Heart right ventricle (tissue), 16 donors: ENCODE results near the gene PI4KA. TPM values are rescaled to one million over a fixed set of nuclear protein-coding genes. Genes with fewer than 3 reads are reported as not detected.

Experiments used
- ATAC-seq, 8 donors: fragments of 200-7000 bp; cut with Tn5 transposase; one replicate each; pipeline ENCODE4 v1.9.1; 2020; ENCODE audit warnings: mild to moderate bottlenecking in 8 of 8, moderate library complexity in 8 of 8, moderate number of reproducible peaks in 1 of 8
- DNase-seq, 2 donors: peaks; one replicate each; pipeline ENCODE4 v3.0.0-alpha.2; 2020
- H3K27ac ChIP-seq, 10 donors: fragments of 200-600 bp; sonication (generic) in 2 of 10; one replicate each; pipeline versions ENCODE4 v1.5.0 to v1.8.0; 2020 to 2022; ENCODE audit warnings: mild to moderate bottlenecking in 3 of 10
- H3K27me3 ChIP-seq, 7 donors: fragments of 200-600 bp; one replicate each; pipeline ENCODE4 v1.8.0; 2021 to 2022; ENCODE audit warnings: mild to moderate bottlenecking in 2 of 7
- H3K36me3 ChIP-seq, 9 donors: fragments of 200-600 bp; sonication (generic) in 1 of 9; one replicate each; pipeline versions ENCODE4 v1.5.0 to v1.8.0; 2020 to 2022; ENCODE audit warnings: mild to moderate bottlenecking in 2 of 9
- H3K4me1 ChIP-seq, 9 donors: fragments of 200-600 bp; sonication (generic) in 1 of 9; one replicate each; pipeline versions ENCODE4 v1.5.0 to v1.8.0; 2020 to 2022; ENCODE audit warnings: mild to moderate bottlenecking in 4 of 9
- H3K4me3 ChIP-seq, 10 donors: fragments of 200-600 bp; sonication (generic) in 2 of 10; one replicate each; pipeline versions ENCODE4 v1.5.0 to v1.8.0; 2020 to 2022; ENCODE audit warnings: mild to moderate bottlenecking in 7 of 10, moderate library complexity in 2 of 10
- H3K9me3 ChIP-seq, 11 donors: fragments of 200-600 bp in 10 of 11; sonication (generic) in 2 of 11; one replicate each; pipeline versions ENCODE4 v1.5.0 to v1.8.0; 2013 to 2022; ENCODE audit warnings: mild to moderate bottlenecking in 2 of 11, control low read depth in 1 of 11, moderate library complexity in 1 of 11
- CTCF ChIP-seq, 9 donors: fragments of 200-600 bp; sonication (generic) in 2 of 9; IDR thresholded peaks; one replicate each; pipeline versions ENCODE4 v1.5.0 to v1.8.0; 2021 to 2022; ENCODE audit warnings: antibody characterized with exemption in 9 of 9, mild to moderate bottlenecking in 5 of 9, moderate library complexity in 1 of 9
- WGBS, 2 donors: extraction: QIAGEN DNeasy Blood & Tissue Kit; methylation state at CpG; one replicate each; pipeline ENCODE4 v1.1.7; 2013; ENCODE audit warnings: inconsistent platforms in 1 of 2; 5-methylcytosine and 5-hydroxymethylcytosine counted together
- intact Hi-C, 10 donors: fragments of 100-400 bp; cut with DNase I; formaldehyde crosslinking; loops; one replicate each; pipeline versions ENCODE4 v1.11.1 to v1.14.2; 2022
- polyA plus RNA-seq, 2 donors: library from polyadenylated mRNA; stranded (reverse); fragments of 200-250 nt; gene quantifications; one replicate each; pipeline ENCODE4 v1.2.3, GENCODE V29; 2013
- total RNA-seq, 10 donors: library from RNA; stranded (reverse); fragmentation: NEBNext Ultra II Directional in 3 of 10; extraction: Animal tissue kit (Norgen Biotek cat#: 25700) in 3 of 10; gene quantifications; one replicate each; pipeline versions ENCODE4 v1.2.1 to v1.2.4, GENCODE V29; 2021 to 2023
- donor health status: Arrhythmogenic right ventricular cardiomyopathy.
- donor health status: ischemic (EF 13 %, LVEDD 7.1; RV severe dilation, severe dysfunction).
- donor health status: healthy with polysubstance abuse.
- donor health status: DM: no; HTN: yes; CAD: no.
- donor health status: DM: no; HTN: no; CAD: no.
- donor health status: ischemic (EF 25% LVEDD 6.9; RV normal size, moderate dysfunction).
- donor health status: ischemic (EF 25% LVEDD 5.7; RV mildly dilated, moderate dysfunction).
- donor health status: healthy.
- donor health status: DM: yes; HTN: yes; CAD: no.
- donor health status: Ischemic cardiomyopathy.
- donor health status: ischemic (EF 35%, LVEDD 5.7; RV mildly dilated, moderate dysfunction).
- donor health status: nonischemic (EF 11% LVEDD 7.7; RV severe dilation, severe dysfunction).
- donor health status: DM: yes; HTN: yes; CAD: no.
- donor health status: PGD.
- donor health status: ischemic (EF 29% LVEDD 5.4; RV normal size, mild dysfunction).
- donor health status: nonischemic (EF 23%, LVEDD 6.1; RV moderate dilation, normal function).

Gene PI4KA
- total and polyA plus RNA-seq, 12 donors: 32.3 to 55.2 (median 39.4) TPM

- TF ChIP-seq CTCF (IDR thresholded peaks at IDR 0.05): peak in 1 of 9 donors; percentile 8
- Histone ChIP-seq H3K27me3 (no peaks in the 10 kb centered on the region), H3K4me3 (no peak overlapping the region), H3K4me1 (peaks cover 21 to 68% (median 35%) of the 10 kb centered on the region in 9 donors), H3K27ac (peak overlapping the region in 5 of 10 donors; percentile 10 to 94 (median 82)), H3K36me3 (peaks cover 0 to 49% (median 9%) of the 10 kb centered on the region in 9 donors), H3K9me3 (no peaks in the 10 kb centered on the region)
- WGBS, 2 donors: 89% methylated on average over 8 of the region's 8 CpGs
- intact Hi-C loops: loop anchor here in 2 of 10 donors (10.0 kb wide), 1 partner anchor 49 kb away; the partner anchor contains the start of gene CRKL (in 2 of the 2)
- no peak for ATAC-seq
- no peak for DNase-seq
These were observed 7.3 kb upstream of the PI4KA start for GRCh38 chr22:20865875-20866445.

GRCh38 chr22:20865331-20865730 lies 6.7 kb upstream of the PI4KA start:
- Histone ChIP-seq H3K9me3 (no peaks in the 10 kb centered on the region), H3K36me3 (peaks cover 0 to 42% (median 3%) of the 10 kb centered on the region in 9 donors), H3K4me3 (no peak overlapping the region), H3K4me1 (peaks cover 21 to 73% (median 37%) of the 10 kb centered on the region in 9 donors), H3K27ac (peak overlapping the region in 1 of 10 donors; percentile 4), H3K27me3 (no peaks in the 10 kb centered on the region)
- DNase-seq: no peak
- no peak for ATAC-seq
- intact Hi-C loops: loop anchor here in 2 of 10 donors (10.0 kb wide), 1 partner anchor 49 kb away; the partner anchor contains the start of gene CRKL (in 2 of the 2)
- WGBS, 2 donors: 84 to 90% methylated on average over 3 of the region's 3 CpGs
- no peak for TF ChIP-seq CTCF (IDR thresholded peaks at IDR 0.05)

- no peak overlapping the region for H3K27ac ChIP-seq
- DNase-seq (no peak), ATAC-seq (no peak)
- H3K36me3 ChIP-seq: peaks cover 0 to 32% (median 0%) of the 10 kb centered on the region in 9 donors
- intact Hi-C loops: loop anchor here in 2 of 10 donors (10.0 kb wide), 1 partner anchor 50 kb away; the partner anchor contains the start of gene CRKL (in 2 of the 2)
- H3K4me1 ChIP-seq: peaks cover 21 to 83% (median 47%) of the 10 kb centered on the region in 9 donors
- TF ChIP-seq CTCF (IDR thresholded peaks at IDR 0.05): no peak
- no peaks in the 10 kb centered on the region for H3K9me3 ChIP-seq
- no peak overlapping the region for H3K4me3 ChIP-seq
- WGBS, 2 donors: 84 to 85% methylated on average over 12 of the region's 12 CpGs
- H3K27me3 ChIP-seq: no peaks in the 10 kb centered on the region
These were observed 5.7 kb upstream of the PI4KA start for GRCh38 chr22:20864186-20864908.

GRCh38 chr22:20863366-20863765 lies 4.8 kb upstream of the PI4KA start:
- 84 to 91% methylated on average over 4 of the region's 4 CpGs for WGBS, 2 donors
- Histone ChIP-seq H3K27ac (peak overlapping the region in 1 of 10 donors; percentile 36), H3K4me1 (peaks cover 18 to 80% (median 43%) of the 10 kb centered on the region in 9 donors), H3K27me3 (no peaks in the 10 kb centered on the region), H3K9me3 (no peaks in the 10 kb centered on the region), H3K36me3 (peaks cover 0 to 31% (median 0%) of the 10 kb centered on the region in 9 donors), H3K4me3 (no peak overlapping the region)
- TF ChIP-seq CTCF (IDR thresholded peaks at IDR 0.05): no peak
- DNase-seq: no peak
- ATAC-seq: no peak
- intact Hi-C loops: loop anchor here in 2 of 10 donors (10.0 kb wide), 1 partner anchor 51 kb away; the partner anchor contains the start of gene CRKL (in 2 of the 2)
